ENCODE measurements around the gene RNF148. TPM values are rescaled to one million over a fixed set of nuclear protein-coding genes. Genes with fewer than 3 reads are reported as not detected.

RNF148 gene
- total and polyA plus RNA-seq, 2 donors from 2014 or later: 0.41 to 2.2 TPM

DNA sequence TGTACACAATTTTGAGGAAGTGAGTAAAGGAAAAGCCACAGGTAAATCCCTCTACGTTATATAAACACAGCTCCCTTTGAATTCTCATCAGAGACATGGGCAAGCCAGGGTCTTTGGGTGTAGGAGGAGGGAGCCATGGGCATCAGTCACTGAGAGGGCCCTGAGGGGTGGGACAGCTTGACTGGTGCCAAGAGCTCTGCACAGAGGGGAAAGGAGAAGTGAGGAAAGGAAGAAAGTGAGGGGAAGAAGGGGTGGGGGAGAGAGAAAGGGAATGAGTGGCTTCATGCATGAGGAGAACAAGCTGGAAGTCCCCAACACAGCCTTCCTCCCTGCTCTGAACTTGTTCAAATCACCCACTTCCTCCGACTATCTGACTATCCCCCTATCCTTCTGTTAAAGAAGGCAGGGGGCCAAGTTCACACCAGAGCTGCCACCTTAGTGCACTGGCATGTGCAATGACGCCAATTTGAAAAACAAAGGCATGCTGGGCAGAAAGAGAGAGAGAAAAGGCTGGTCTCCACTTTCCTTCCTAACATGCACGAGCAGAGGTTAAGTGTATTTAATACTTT lies 16.4 kb upstream of the RNF148 start:
- H3K27ac ChIP-seq (ENCODE audit: low read depth in 2 of 2, low read length in 2 of 2): no peak overlapping the region
- FAIRE-seq (no peak), DNase-seq (no peak)
- H3K4me3 ChIP-seq (ENCODE audit: low read length in 3 of 3): no peak overlapping the region
- no peaks in the 10 kb centered on the region for H3K27me3 ChIP-seq (ENCODE audit: control insufficient read depth, insufficient read depth, low read length)
- H3K36me3 ChIP-seq (ENCODE audit: control insufficient read depth in 2 of 3, insufficient read depth in 3 of 3, low read length in 3 of 3): no peaks in the 10 kb centered on the region
- intact Hi-C loops (cut with DNase I): no loop called here
- TF ChIP-seq, protein P1, sequence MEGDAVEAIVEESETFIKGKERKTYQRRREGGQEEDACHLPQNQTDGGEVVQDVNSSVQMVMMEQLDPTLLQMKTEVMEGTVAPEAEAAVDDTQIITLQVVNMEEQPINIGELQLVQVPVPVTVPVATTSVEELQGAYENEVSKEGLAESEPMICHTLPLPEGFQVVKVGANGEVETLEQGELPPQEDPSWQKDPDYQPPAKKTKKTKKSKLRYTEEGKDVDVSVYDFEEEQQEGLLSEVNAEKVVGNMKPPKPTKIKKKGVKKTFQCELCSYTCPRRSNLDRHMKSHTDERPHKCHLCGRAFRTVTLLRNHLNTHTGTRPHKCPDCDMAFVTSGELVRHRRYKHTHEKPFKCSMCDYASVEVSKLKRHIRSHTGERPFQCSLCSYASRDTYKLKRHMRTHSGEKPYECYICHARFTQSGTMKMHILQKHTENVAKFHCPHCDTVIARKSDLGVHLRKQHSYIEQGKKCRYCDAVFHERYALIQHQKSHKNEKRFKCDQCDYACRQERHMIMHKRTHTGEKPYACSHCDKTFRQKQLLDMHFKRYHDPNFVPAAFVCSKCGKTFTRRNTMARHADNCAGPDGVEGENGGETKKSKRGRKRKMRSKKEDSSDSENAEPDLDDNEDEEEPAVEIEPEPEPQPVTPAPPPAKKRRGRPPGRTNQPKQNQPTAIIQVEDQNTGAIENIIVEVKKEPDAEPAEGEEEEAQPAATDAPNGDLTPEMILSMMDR (IDR thresholded peaks at IDR 0.05; ENCODE audit: borderline replicate concordance, extremely low read depth, insufficient read depth): no peak
- no peaks in the 10 kb centered on the region for H3K4me1 ChIP-seq (ENCODE audit: control insufficient read depth in 2 of 3, insufficient read depth in 2 of 3, low read depth in 1 of 3, low read length in 3 of 3)
- H3K9ac ChIP-seq (ENCODE audit: low read length in 3 of 3): no peak overlapping the region
- no peaks in the 10 kb centered on the region for H3K9me3 ChIP-seq (ENCODE audit: control insufficient read depth in 2 of 3, insufficient read depth in 1 of 3, low read length in 3 of 3)

GRCh38 chr7:122717356-122718089 lies 14.8 kb upstream of the RNF148 start:
- no peak for FAIRE-seq

GRCh38 chr7:122715183-122715582 lies 12.5 kb upstream of the RNF148 start:
- DNase-seq (no peak), FAIRE-seq (no peak)
- Histone ChIP-seq H3K27me3 (ENCODE audit: control insufficient read depth, insufficient read depth, low read length) (no peaks in the 10 kb centered on the region), H3K36me3 (ENCODE audit: control insufficient read depth in 2 of 3, insufficient read depth in 3 of 3, low read length in 3 of 3) (no peaks in the 10 kb centered on the region), H3K4me1 (ENCODE audit: control insufficient read depth in 2 of 3, insufficient read depth in 2 of 3, low read depth in 1 of 3, low read length in 3 of 3) (no peaks in the 10 kb centered on the region), H3K9ac (ENCODE audit: low read length in 3 of 3) (no peak overlapping the region), H3K4me3 (ENCODE audit: low read length in 3 of 3) (no peak overlapping the region), H3K27ac (ENCODE audit: low read depth in 2 of 2, low read length in 2 of 2) (no peak overlapping the region), H3K9me3 (ENCODE audit: control insufficient read depth in 2 of 3, insufficient read depth in 1 of 3, low read length in 3 of 3) (no peaks in the 10 kb centered on the region)
- TF ChIP-seq, protein P1 (IDR thresholded peaks at IDR 0.05; ENCODE audit: borderline replicate concordance, extremely low read depth, insufficient read depth): no peak
- intact Hi-C loops (cut with DNase I): no loop called here

More at GRCh38 chr7:122717356-122718089, 14.8 kb upstream of the RNF148 start:
- no peaks in the 10 kb centered on the region for H3K27me3 ChIP-seq (ENCODE audit: control insufficient read depth, insufficient read depth, low read length)
- TF ChIP-seq, protein P1 (IDR thresholded peaks at IDR 0.05; ENCODE audit: borderline replicate concordance, extremely low read depth, insufficient read depth): no peak
- intact Hi-C loops (cut with DNase I): no loop called here
- H3K27ac ChIP-seq (ENCODE audit: low read depth in 2 of 2, low read length in 2 of 2): no peak overlapping the region
- no peaks in the 10 kb centered on the region for H3K4me1 ChIP-seq (ENCODE audit: control insufficient read depth in 2 of 3, insufficient read depth in 2 of 3, low read depth in 1 of 3, low read length in 3 of 3)
- H3K9me3 ChIP-seq (ENCODE audit: control insufficient read depth in 2 of 3, insufficient read depth in 1 of 3, low read length in 3 of 3): no peaks in the 10 kb centered on the region
- H3K9ac ChIP-seq (ENCODE audit: low read length in 3 of 3): no peak overlapping the region
- no peak overlapping the region for H3K4me3 ChIP-seq (ENCODE audit: low read length in 3 of 3)
- H3K36me3 ChIP-seq (ENCODE audit: control insufficient read depth in 2 of 3, insufficient read depth in 3 of 3, low read length in 3 of 3): no peaks in the 10 kb centered on the region
- no peak for DNase-seq
